SHP77 treated with DMSO at 0.1 percent for 48 hours (cell line): Measurements from ENCODE around the gene EVL.

Experiments used
- DNase-seq: peaks from one replicate; lab custom pipeline; 2025; lab: John Stamatoyannopoulos, UW

The EVL gene

GRCh38 chr14:100130521-100130920 is 65.3 kb downstream of the EVL start:
- no peak for DNase-seq

GRCh38 chr14:100131181-100131580 is 66.0 kb downstream of the EVL start:
- DNase-seq = no peak

GRCh38 chr14:100132161-100132902 is 67.1 kb downstream of the EVL start:
- no peak for DNase-seq

DNA sequence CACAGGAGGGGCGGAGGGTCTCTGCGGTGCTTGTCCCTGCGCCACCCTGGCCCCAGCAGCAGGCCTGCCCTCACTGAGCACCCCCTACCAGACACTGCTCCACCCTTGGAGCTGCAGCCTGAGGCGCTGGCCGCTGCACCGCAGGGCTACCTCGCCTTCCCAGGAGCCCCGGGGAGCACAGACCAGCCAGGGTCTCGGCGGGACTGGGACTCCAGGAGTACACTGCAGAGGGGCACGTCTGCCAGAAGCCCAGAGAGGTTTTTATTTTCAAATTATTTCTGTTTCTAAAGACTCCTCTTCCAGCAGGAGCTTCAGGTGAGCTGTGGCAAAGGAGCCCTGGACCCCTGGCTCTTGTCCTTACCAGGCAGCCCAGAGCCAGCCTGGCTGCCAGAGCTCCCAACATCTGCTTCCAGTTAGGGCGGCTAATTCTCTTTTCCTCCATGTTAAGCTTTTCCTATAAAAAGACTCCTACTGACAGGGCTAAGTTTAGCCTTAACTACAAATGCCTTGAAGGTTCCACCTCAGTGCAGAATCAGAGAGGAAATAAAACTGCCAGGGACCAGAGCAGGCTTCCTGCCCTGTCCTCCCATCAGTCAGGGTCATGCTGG is 67.8 kb downstream of the EVL start:
- no peak for DNase-seq

DNA sequence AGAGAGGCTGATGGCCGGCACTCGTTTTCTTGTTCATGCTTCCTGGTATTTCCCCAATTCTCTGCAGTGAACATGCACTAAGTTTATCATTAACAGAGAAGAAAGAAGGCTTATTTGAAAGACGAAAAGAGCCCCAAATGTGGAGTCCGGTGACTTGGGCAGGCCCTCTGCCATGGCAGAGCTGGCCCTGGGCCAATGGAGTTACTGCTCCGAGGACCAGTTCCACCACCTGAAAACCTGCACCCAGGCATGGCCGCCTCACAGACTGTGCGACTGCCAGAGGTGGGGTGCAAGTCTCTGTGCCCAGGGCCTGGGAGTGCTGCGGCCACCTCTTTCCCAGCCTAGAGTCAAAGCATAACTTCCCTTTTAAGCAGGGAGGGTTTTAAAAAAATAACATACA is 69.4 kb downstream of the EVL start:
- no peak for DNase-seq

- DNase-seq = no peak
Observed at GRCh38 chr14:100135073-100135472, 69.9 kb downstream of the EVL start.

GRCh38 chr14:100135784-100136183 is 70.6 kb downstream of the EVL start:
- DNase-seq = no peak

- no peak for DNase-seq
Observed at GRCh38 chr14:100137173-100137572, 72.0 kb downstream of the EVL start.

DNA sequence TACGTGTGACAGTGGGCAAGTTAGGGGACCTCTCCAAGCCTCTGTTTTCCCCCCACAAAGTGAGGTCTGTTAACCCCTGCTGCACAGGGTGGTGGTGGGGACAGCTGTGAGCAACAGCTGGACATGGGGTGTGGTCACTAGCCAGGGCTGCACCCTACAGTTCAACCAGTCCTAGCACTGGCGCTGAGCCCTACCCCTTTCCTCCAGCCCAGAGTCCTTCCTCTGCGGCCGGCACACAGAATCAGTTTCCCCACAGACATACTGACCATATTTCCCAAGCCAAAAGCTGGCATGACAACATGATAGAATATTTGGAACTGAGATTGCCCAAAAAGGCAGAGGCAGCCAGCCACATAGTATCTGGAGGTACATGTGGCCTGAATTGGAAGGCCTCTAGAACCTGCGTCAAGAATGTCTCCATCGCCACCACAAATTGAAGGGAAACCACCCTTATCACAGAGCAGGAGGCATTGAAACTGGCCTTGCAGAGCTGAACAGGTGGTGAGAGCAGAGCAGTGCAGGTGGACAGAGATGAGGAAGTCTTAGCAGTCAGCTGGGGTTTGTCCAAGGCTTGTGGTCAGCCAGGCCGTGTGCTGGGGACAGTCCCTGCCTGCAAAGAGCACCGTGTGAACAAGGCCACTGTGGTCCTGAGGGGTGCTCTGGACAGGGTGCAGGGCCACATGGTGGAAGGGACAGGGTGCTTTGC is 73.0 kb downstream of the EVL start:
- DNase-seq = no peak

- DNase-seq = no peak
Observed at GRCh38 chr14:100138955-100139354, 73.7 kb downstream of the EVL start.

DNA sequence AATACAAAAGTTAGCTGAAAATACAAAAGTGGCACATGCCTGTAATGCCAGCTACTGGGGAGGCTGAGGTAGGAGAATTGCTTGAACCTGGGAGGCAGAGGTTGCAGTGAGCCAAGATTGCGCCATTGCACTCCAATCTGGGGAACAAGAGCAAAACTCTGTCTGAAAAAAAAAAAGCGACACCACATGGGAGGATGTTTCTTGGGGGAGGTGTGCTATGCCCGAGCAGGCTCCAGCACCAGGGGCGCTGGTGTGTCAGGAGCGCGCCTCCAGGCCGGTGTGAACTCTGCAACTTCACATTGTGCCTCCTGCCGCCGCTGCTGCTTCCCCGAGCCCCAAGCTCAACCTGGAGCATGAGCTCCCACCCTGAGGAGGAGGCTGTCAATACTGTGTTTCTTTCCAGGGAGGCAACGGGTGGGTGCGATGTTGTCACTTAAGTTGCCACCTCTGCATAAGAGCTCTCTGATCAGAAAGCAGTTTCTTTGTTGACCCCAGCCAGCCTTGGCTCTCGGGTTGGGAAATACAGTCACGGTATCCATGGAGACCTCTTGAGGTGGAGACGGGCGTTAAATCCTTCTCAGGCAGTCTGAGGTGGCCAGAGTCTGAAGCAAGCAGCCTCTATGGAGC is 75.3 kb downstream of the EVL start:
- no peak for DNase-seq

GRCh38 chr14:100141098-100141497 is 75.9 kb downstream of the EVL start:
- no peak for DNase-seq

DNA sequence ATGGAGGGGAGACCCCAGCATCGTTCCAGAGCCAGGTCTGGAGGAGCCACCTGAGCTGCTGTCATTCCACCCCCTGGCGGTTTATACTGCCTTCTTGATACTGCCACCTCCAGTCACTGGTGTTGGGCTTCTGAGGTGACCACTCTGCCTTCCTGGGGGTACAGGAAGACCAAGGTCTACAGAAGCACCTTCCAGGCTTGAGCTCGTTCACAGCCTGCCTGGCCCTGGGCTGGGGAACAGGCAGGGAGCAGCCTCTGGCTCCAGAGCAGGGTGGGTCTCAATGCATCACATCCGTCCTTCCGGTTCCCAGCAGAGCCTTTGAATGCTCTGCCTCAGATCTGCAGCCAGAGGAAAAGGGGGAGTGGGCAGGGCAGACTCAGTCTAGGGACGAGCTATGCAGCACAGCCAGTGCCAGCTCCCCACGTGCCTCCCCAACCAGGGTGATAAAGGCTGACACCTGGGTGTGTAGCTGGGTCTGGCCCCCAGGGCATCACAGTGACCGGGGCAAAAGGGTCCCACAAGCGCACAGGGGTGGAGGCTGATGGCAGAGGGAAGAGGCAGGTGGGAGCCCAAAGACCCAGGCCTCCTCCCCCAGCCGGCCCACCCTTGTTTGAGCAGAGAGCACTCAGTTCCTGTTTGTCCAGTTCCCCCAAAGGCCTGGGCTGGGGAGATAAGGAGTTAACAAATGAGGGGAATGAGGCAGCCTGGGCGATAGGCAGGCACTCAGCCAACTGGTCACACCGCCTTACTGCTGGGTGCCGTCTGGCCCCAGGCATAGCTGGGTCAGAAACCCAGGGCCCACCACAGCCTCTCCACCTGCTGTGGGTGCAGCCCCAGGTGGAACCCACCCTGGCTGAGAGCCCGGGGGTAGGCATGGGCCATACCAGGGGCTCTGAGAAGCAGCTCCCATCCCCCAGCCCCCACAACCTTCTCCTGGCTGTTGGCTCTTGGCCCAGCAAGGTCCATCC is 77.1 kb downstream of the EVL start:
- no peak for DNase-seq

GRCh38 chr14:100143523-100143922 is 78.3 kb downstream of the EVL start:
- DNase-seq = no peak

GRCh38 chr14:100143934-100144333 is 78.7 kb downstream of the EVL start:
- DNase-seq = no peak

DNA sequence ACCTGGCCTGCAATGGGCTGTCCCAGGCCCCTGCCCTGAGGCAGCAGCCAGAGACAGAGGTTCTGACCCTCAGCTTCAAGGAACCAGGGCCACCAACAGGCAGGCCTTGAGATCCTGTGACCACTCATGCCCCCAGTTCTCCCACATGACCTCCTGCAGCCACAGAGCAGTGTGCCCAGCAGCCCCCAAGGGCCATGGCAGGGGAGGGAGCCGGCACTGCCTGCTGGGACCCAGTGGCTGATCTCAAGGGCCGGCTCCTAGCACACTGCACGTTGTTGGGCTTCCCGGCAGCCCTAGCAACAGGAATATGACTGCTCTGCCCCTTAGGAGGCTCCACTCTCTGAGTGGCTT is 79.4 kb downstream of the EVL start:
- DNase-seq = no peak

DNA sequence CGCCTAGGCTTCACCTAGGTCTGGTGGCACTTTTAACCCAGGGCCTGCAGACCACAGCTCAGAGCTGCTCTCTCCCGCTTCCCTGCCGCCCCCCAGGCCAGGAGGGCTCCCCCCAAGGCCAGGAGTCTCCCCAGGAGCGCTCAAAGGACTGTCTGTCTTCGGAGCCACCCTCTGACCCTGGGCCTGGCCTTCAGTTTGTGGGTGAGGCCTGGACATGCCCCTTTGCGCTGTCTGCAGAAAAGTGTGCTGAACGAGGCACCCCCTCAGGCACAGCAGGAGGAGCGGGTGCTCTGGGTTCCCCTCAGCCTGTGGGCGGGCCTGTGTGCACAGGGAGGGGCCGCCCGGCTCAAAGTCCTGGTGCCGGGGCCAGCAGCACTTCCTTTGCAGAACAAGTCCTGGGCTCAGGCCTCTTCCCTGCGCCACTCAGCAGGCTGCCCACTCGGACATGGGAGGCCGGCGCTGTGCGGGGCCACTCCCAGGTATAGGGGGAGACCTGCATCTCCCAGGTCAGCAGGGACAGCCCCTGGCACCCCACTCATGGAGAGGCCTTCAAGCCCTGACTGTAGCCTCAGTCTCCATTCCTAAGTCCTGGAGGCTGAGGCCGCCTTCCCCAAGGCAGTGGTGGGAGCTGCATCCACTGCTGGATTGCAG is 79.9 kb downstream of the EVL start:
- no peak for DNase-seq

- no peak for DNase-seq
Observed at GRCh38 chr14:100145682-100146464, 80.7 kb downstream of the EVL start.

- no peak for DNase-seq
Observed at GRCh38 chr14:100146531-100147091, 81.4 kb downstream of the EVL start.

- DNase-seq = no peak
Observed at GRCh38 chr14:100147181-100147631, 82.0 kb downstream of the EVL start.
